HepG2 (cell line): ENCODE measurements around the gene ECD. TPM values are rescaled to one million over a fixed set of nuclear protein-coding genes. Genes with fewer than 3 reads are reported as not detected.

Source experiments
- CCDC6 ChIP-seq: sonication (generic); formaldehyde crosslinking; IDR thresholded peaks from 2 replicates; pipeline ENCODE4 v1.8.1; 2022; ENCODE audit warnings: mild to moderate bottlenecking, missing genetic modification reagents, moderate library complexity
- HMG20B ChIP-seq: conservative IDR thresholded peaks from 2 replicates; pipeline ENCODE4 v1.6.1; 2016; ENCODE audit warnings: missing genetic modification reagents, missing compliant biosample characterization
- IKZF4 ChIP-seq: sonication (generic); formaldehyde crosslinking; IDR thresholded peaks from 2 replicates; pipeline ENCODE4 v1.5.1; 2020; ENCODE audit warnings: borderline replicate concordance, mild to moderate bottlenecking, low read depth, missing genetic modification reagents; ENCODE audit errors: not compliant biosample characterization
- IRX3 ChIP-seq: sonication (generic); formaldehyde crosslinking; IDR thresholded peaks from 2 replicates; pipeline ENCODE4 v1.8.1; 2023; ENCODE audit warnings: mild to moderate bottlenecking, low read depth, missing genetic modification reagents, borderline replicate concordance
- KMT2B ChIP-seq: IDR thresholded peaks from 2 replicates; pipeline ENCODE4 v1.6.1; 2016; ENCODE audit warnings: missing genetic modification reagents, missing compliant biosample characterization
- MIER3 ChIP-seq: IDR thresholded peaks from 2 replicates; pipeline ENCODE4 v1.6.1; 2016; ENCODE audit warnings: missing compliant biosample characterization, borderline replicate concordance
- NFYB ChIP-seq: sonication (generic); formaldehyde crosslinking; IDR thresholded peaks from 2 replicates; pipeline ENCODE4 v1.4.0; 2020; ENCODE audit warnings: missing genetic modification reagents
- NR2F6 ChIP-seq, 2 experiments: IDR thresholded peaks; 2 replicates each; pipeline ENCODE4 v1.6.1; 2016; ENCODE audit warnings: antibody characterized with exemption in 1 of 2, mild to moderate bottlenecking in 1 of 2
- POGZ ChIP-seq: sonication (generic); formaldehyde crosslinking; IDR thresholded peaks from 2 replicates; pipeline ENCODE4 v1.4.0; 2020; ENCODE audit warnings: mild to moderate bottlenecking, missing genetic modification reagents
- SIN3A ChIP-seq: IDR thresholded peaks from 2 replicates; pipeline ENCODE4 v1.6.1; 2011; ENCODE audit warnings: low read depth, mild to moderate bottlenecking, control low read depth, low read length, borderline replicate concordance
- SNAI1 ChIP-seq: sonication (generic); formaldehyde crosslinking; IDR thresholded peaks from 2 replicates; pipeline ENCODE4 v1.5.0; 2020; ENCODE audit warnings: mild to moderate bottlenecking, missing genetic modification reagents, borderline replicate concordance
- SOX6 ChIP-seq, 2 experiments: fragments of 450-650 bp in 1 of 2; sonication (generic) in 1 of 2; formaldehyde crosslinking in 1 of 2; IDR thresholded peaks; 2 replicates each; pipeline versions ENCODE4 v1.4.0 to v1.6.1; 2017 to 2020; ENCODE audit warnings: antibody characterized with exemption in 1 of 2, mild to moderate bottlenecking in 1 of 2, missing genetic modification reagents in 1 of 2
- TBP ChIP-seq: sonication (generic); formaldehyde crosslinking; IDR thresholded peaks from 2 replicates; pipeline ENCODE4 v1.5.0; 2020; ENCODE audit warnings: missing genetic modification reagents
- ZBTB44 ChIP-seq: sonication (generic); formaldehyde crosslinking; IDR thresholded peaks from 2 replicates; pipeline ENCODE4 v1.4.0; 2020; ENCODE audit warnings: missing genetic modification reagents
- ZFY ChIP-seq: sonication (generic); formaldehyde crosslinking; IDR thresholded peaks from 2 replicates; pipeline ENCODE4 v1.4.0; 2020; ENCODE audit warnings: missing genetic modification reagents
- ZNF274 ChIP-seq: sonication (generic); formaldehyde crosslinking; IDR thresholded peaks from 2 replicates; pipeline ENCODE4 v1.5.1; 2020; ENCODE audit warnings: mild to moderate bottlenecking, missing genetic modification reagents
- ZNF350 ChIP-seq: sonication (generic); formaldehyde crosslinking; IDR thresholded peaks from 2 replicates; pipeline ENCODE4 v1.4.0; 2020; ENCODE audit warnings: mild to moderate bottlenecking, low read depth, missing genetic modification reagents, borderline replicate concordance
- ZNF430 ChIP-seq: sonication (generic); formaldehyde crosslinking; IDR thresholded peaks from 2 replicates; pipeline ENCODE4 v1.9.0; 2021; ENCODE audit warnings: mild to moderate bottlenecking, missing genetic modification reagents
- polyA plus RNA-seq, 8 experiments: library from polyadenylated mRNA; depleted of rRNA in 3 of 8; stranded (reverse) in 7 of 8; unstranded in 1 of 8; fragments of >200 nt; fragmentation: Illumina TruSeq in 4 of 8; extraction: Trizol in 4 of 8; gene quantifications; 2 replicates each; pipeline versions ENCODE4 v1.2.1 to v1.2.3, GENCODE V29; 2011 to 2016; ENCODE audit warnings: low read depth in 4 of 8, missing spikeins in 1 of 8, mixed read lengths in 1 of 8; ENCODE audit not compliant: insufficient read depth in 1 of 8
- total RNA-seq, 5 experiments: library from RNA; depleted of rRNA; stranded (reverse); fragments of >200 nt; fragmentation: Illumina TruSeq; extraction: Trizol; gene quantifications; 2 replicates each; pipeline ENCODE4 v1.2.3, GENCODE V29; 2016; ENCODE audit warnings: low read depth in 1 of 5
- TF ChIP-seq, protein P1 (sequence below): IDR thresholded peaks from 2 replicates; pipeline ENCODE4 v1.6.1; 2016; ENCODE audit warnings: mild to moderate bottlenecking, missing biosample characterization, missing genetic modification reagents
- TF ChIP-seq, protein P2 (sequence below): IDR thresholded peaks from 2 replicates; pipeline ENCODE4 v1.6.1; 2016; ENCODE audit warnings: missing compliant biosample characterization, missing genetic modification reagents, borderline replicate concordance

ECD gene
- total and polyA plus RNA-seq, 2 of the 13 experiments (the other 11 are each of a cell fraction or from before 2014, with no cell fraction given): 21.5 to 27.6 TPM

GRCh38 chr10:73096449-73097304, 71.1 kb downstream of the ECD start, which contains the start of gene P4HA1 (continued):
- TF ChIP-seq HMG20B (CRISPR knock-in tag) (0 out of 2 replicates have a peak, but pooled peaks have one; percentile 52), CCDC6 (CRISPR knock-in tag) (peak; percentile 95), POGZ (peak; percentile 93), ZNF274 (CRISPR knock-in tag) (peak; percentile 92), SIN3A (peak; percentile 95; the same call in 1 of the 2 replicates), ZNF350 (CRISPR knock-in tag) (peak; percentile 95), IKZF4 (CRISPR knock-in tag) (no peak), ZNF430 (CRISPR knock-in tag) (peak; percentile 86), NR2F6 (IDR thresholded peaks at IDR 0.05) (no peak; the same call in 1 of the 2 replicates), NR2F6 (CRISPR knock-in tag; IDR thresholded peaks at IDR 0.05) (peak; percentile 6; the same call in 1 of the 2 replicates), TBP (CRISPR knock-in tag) (0 out of 2 replicates have a peak, but pooled peaks have one; percentile 61), ZBTB44 (CRISPR knock-in tag) (peak; percentile 82; the same call in 1 of the 2 replicates), NFYB (no peak; the same call in 1 of the 2 replicates), ZFY (CRISPR knock-in tag) (peak; percentile 95), KMT2B (CRISPR knock-in tag) (peak; percentile 68; the same call in 1 of the 2 replicates), SNAI1 (CRISPR knock-in tag) (peak; percentile 79; the same call in 1 of the 2 replicates), IRX3 (no peak; the same call in 1 of the 2 replicates), MIER3 (CRISPR knock-in tag) (peak; percentile 76), SOX6 (IDR thresholded peaks at IDR 0.05) (no peak), SOX6 (CRISPR knock-in tag; IDR thresholded peaks at IDR 0.05) (peak; percentile 83)
- TF ChIP-seq, protein P1, sequence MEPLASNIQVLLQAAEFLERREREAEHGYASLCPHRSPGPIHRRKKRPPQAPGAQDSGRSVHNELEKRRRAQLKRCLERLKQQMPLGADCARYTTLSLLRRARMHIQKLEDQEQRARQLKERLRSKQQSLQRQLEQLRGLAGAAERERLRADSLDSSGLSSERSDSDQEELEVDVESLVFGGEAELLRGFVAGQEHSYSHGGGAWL (CRISPR knock-in tag): peak; percentile 83; the same call in 1 of the 2 replicates
- TF ChIP-seq, protein P2, sequence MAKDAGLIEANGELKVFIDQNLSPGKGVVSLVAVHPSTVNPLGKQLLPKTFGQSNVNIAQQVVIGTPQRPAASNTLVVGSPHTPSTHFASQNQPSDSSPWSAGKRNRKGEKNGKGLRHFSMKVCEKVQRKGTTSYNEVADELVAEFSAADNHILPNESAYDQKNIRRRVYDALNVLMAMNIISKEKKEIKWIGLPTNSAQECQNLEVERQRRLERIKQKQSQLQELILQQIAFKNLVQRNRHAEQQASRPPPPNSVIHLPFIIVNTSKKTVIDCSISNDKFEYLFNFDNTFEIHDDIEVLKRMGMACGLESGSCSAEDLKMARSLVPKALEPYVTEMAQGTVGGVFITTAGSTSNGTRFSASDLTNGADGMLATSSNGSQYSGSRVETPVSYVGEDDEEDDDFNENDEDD (CRISPR knock-in tag): peak; percentile 73; the same call in 1 of the 2 replicates
